Endothelial cell of umbilical vein (primary cell): ENCODE data around the gene CD55. TPM values are rescaled to one million over a fixed set of nuclear protein-coding genes. Genes with fewer than 3 reads are reported as not detected.
A peak's percentile ranks its signal among the peaks of the same experiment; 100 is the strongest.

Experiments
- BruUV-seq: library from RNA; stranded (reverse); fragments of 400-500 nt; replicated peaks from 2 replicates; lab custom pipeline; 2021; lab: Mats Ljungman, UMichigan
- CTCF ChIA-PET: fragments of 300-600, 350-600 bp; sonication (Branson Sonifier 250); formaldehyde crosslinking; loops from one replicate; lab custom pipeline; 2021; ENCODE audit warnings: antibody characterized with exemption, inconsistent platforms; lab: Charles Lee
- POLR2A ChIA-PET: fragments of 300-600, 350-600 bp; sonication (Branson Sonifier 250); formaldehyde crosslinking; loops from one replicate; lab custom pipeline; 2021; ENCODE audit warnings: antibody characterized with exemption, inconsistent platforms; lab: Charles Lee
- DNase-seq: peaks from one replicate; pipeline ENCODE4 v3.0.0-alpha.2; 2011; ENCODE audit warnings: low read depth, low spot score
- FAIRE-seq: peaks from 2 replicates; lab custom pipeline; 2011; peaks lifted over from hg19 to GRCh38; lab: Jason Lieb, UNC
- H2AFZ ChIP-seq: 2 replicates; pipeline ENCODE4 v1.6.0; 2012; ENCODE audit warnings: low read depth, low read length, control low read depth, inconsistent platforms
- H3K27ac ChIP-seq: 2 replicates; pipeline ENCODE4 v1.5.1; 2011; ENCODE audit warnings: low read depth, mild to moderate bottlenecking, control low read depth, low read length, moderate library complexity; ENCODE audit not compliant: insufficient read depth
- H3K27me3 ChIP-seq, 2 experiments: 2 replicates each; pipeline versions ENCODE4 v1.6.0 to v1.6.1; 2011; ENCODE audit warnings: low read length in 2 of 2, mixed read lengths in 1 of 2; ENCODE audit not compliant: control insufficient read depth in 2 of 2, insufficient read depth in 2 of 2
- H3K36me3 ChIP-seq, 2 experiments: 2 replicates in 1 of 2; 3 replicates in 1 of 2; pipeline ENCODE4 v1.5.1; 2011; ENCODE audit warnings: low read length in 2 of 2, mild to moderate bottlenecking in 1 of 2, moderate library complexity in 1 of 2; ENCODE audit not compliant: control insufficient read depth in 2 of 2, insufficient read depth in 2 of 2; ENCODE audit errors: extremely low read depth in 1 of 2
- H3K4me1 ChIP-seq: 3 replicates; pipeline ENCODE4 v1.5.1; 2011; ENCODE audit warnings: mild to moderate bottlenecking, low read length; ENCODE audit not compliant: control insufficient read depth, insufficient read depth; ENCODE audit errors: extremely low read depth
- H3K4me2 ChIP-seq: 2 replicates; pipeline ENCODE4 v1.6.1; 2011; ENCODE audit warnings: low read length, control low read depth, mixed read lengths; ENCODE audit not compliant: insufficient read depth
- H3K4me3 ChIP-seq, 3 experiments: fragments of 200-600 bp in 1 of 3; sonication (generic), shearing (Covaris generic) in 1 of 3; replicated peaks in 1 of 3; 2 replicates each; pipeline ENCODE4 v1.5.1; 2011 to 2016; ENCODE audit warnings: control low read depth in 3 of 3, low read length in 3 of 3, mild to moderate bottlenecking in 2 of 3, inconsistent platforms in 1 of 3, low read depth in 1 of 3, moderate library complexity in 1 of 3; ENCODE audit not compliant: insufficient read depth in 1 of 3
- H3K79me2 ChIP-seq: 2 replicates; pipeline ENCODE4 v1.6.0; 2012; ENCODE audit warnings: low read length, inconsistent platforms; ENCODE audit not compliant: control insufficient read depth, insufficient read depth
- H3K9ac ChIP-seq: replicated peaks from 2 replicates; pipeline ENCODE3; 2011; ENCODE audit warnings: low read length, control low read depth; ENCODE audit not compliant: insufficient read depth; ENCODE audit errors: extremely low read depth
- H3K9me1 ChIP-seq: replicated peaks from 3 replicates; pipeline ENCODE4 v1.6.0; 2011; ENCODE audit warnings: mild to moderate bottlenecking, low read length; ENCODE audit not compliant: control insufficient read depth, insufficient read depth; ENCODE audit errors: extremely low read depth
- H3K9me3 ChIP-seq: replicated peaks from 2 replicates; pipeline ENCODE4 v1.5.1; 2012; ENCODE audit warnings: low read length, inconsistent platforms; ENCODE audit not compliant: control insufficient read depth, insufficient read depth
- H4K20me1 ChIP-seq: replicated peaks from 2 replicates; pipeline ENCODE3; 2011; ENCODE audit warnings: mild to moderate bottlenecking, low read length; ENCODE audit not compliant: control insufficient read depth, insufficient read depth; ENCODE audit errors: extremely low read depth
- EZH2 ChIP-seq: IDR thresholded peaks from 2 replicates; pipeline ENCODE4 v1.6.1; 2012; ENCODE audit warnings: borderline replicate concordance, low read depth, mild to moderate bottlenecking, moderate library complexity, low read length, inconsistent platforms; ENCODE audit not compliant: severe bottlenecking
- FOS ChIP-seq: IDR thresholded peaks from 2 replicates; pipeline ENCODE4 v1.6.1; 2011; ENCODE audit warnings: mild to moderate bottlenecking, low read length, moderate library complexity, borderline replicate concordance; ENCODE audit not compliant: insufficient read depth
- JUN ChIP-seq: IDR thresholded peaks from 2 replicates; pipeline ENCODE4 v1.6.1; 2011; ENCODE audit warnings: borderline replicate concordance, low read depth; ENCODE audit not compliant: insufficient read length, insufficient read depth
- MAX ChIP-seq: IDR thresholded peaks from 2 replicates; pipeline ENCODE4 v1.6.1; 2011; ENCODE audit not compliant: insufficient read depth, insufficient read length
- MYC ChIP-seq: IDR thresholded peaks from one replicate; pipeline ENCODE4 v1.6.1; 2011; ENCODE audit warnings: mild to moderate bottlenecking, low read depth, low read length
- POLR2A ChIP-seq: IDR thresholded peaks from 2 replicates; pipeline ENCODE4 v1.6.1; 2012; ENCODE audit warnings: low read depth, mild to moderate bottlenecking, control low read depth, low read length
- POLR2AphosphoS5 ChIP-seq: IDR thresholded peaks from 2 replicates; pipeline ENCODE4 v1.6.1; 2012; ENCODE audit warnings: low read depth, mild to moderate bottlenecking, control low read depth, low read length, moderate library complexity; ENCODE audit not compliant: insufficient read depth
- dilution Hi-C: fragments of 300-500 bp; cut with MboI; formaldehyde crosslinking; loops from one replicate; pipeline ENCODE4 v1.15.0; 2019; ENCODE audit warnings: low sequenced_read_pairs; ENCODE audit not compliant: extremely low pct_ligation_motif_present
- intact Hi-C: fragments of 100-400 bp; cut with micrococcal nuclease; formaldehyde crosslinking; loops from one replicate; pipeline ENCODE4 v1.10.0; 2022
- polyA plus RNA-seq, 4 experiments: library from polyadenylated mRNA; depleted of rRNA in 3 of 4; stranded (reverse) in 3 of 4; unstranded in 1 of 4; fragments of >200 nt; gene quantifications; 2 replicates each; pipeline versions ENCODE4 v1.2.1 to v1.2.3, GENCODE V29; 2011 to 2012; ENCODE audit warnings: missing spikeins in 1 of 4
- total RNA-seq: library from RNA; stranded (reverse); gene quantifications from 2 replicates; pipeline ENCODE4 v1.2.3, GENCODE V29; 2021

The CD55 gene
- total and polyA plus RNA-seq, 2 donors (not counting 3 experiments of a cell fraction or from before 2014, with no cell fraction given): 111 to 179 TPM

GRCh38 chr1:207282496-207283380 is 38.7 kb upstream of the CD55 start:
- POLR2A ChIA-PET: interaction anchor here (1.0 to 1.6 kb wide), 2 partner anchors 26 to 38 kb away, joined by 3 to 13 read pairs; partner anchors contain the start of gene CD55
- Histone ChIP-seq H3K4me1 (peaks cover 44% of the 10 kb centered on the region), H3K79me2 (no peaks in the 10 kb centered on the region), H3K27me3 (no peaks in the 10 kb centered on the region), H3K36me3 (no peaks in the 10 kb centered on the region), H3K9ac (peak overlapping the region; percentile 79), H4K20me1 (no peaks in the 10 kb centered on the region), H3K9me3 (no peaks in the 10 kb centered on the region), H2AFZ (no peak overlapping the region), H3K4me2 (peak overlapping the region; percentile 68), H3K27ac (peak overlapping the region; percentile 97), H3K9me1 (no peaks in the 10 kb centered on the region), H3K4me3 (peak overlapping the region in 1 of 3 experiments; percentile 36)
- TF ChIP-seq JUN (peak; percentile 65), POLR2AphosphoS5 (peak; percentile 23), EZH2 (no peak), MAX (no peak), MYC (no peak), FOS (no peak), POLR2A (no peak)
- intact Hi-C loops (loop anchor here (1.0 to 10.0 kb wide), 9 partner anchors 22 to 472 kb away; partner anchors contain the start of genes CD46, CD55 and YOD1), dilution Hi-C loops (no loop called here)
- peak; percentile 96 for DNase-seq
- FAIRE-seq: peak; percentile 90
- CTCF ChIA-PET: interaction anchor here (0.8 to 1.4 kb wide), 8 partner anchors 16 to 191 kb away, joined by 3 to 14 read pairs (median 4); partner anchors contain the start of gene CD55
- TSS peak; percentile 68 for BruUV-seq
